ENCODE results near the gene MMP21. TPM values are rescaled to one million over a fixed set of nuclear protein-coding genes. Genes with fewer than 3 reads are reported as not detected.

MMP21 gene
- total RNA-seq, 2 donors from 2014 or later = 0.34 to 0.38 TPM

DNA sequence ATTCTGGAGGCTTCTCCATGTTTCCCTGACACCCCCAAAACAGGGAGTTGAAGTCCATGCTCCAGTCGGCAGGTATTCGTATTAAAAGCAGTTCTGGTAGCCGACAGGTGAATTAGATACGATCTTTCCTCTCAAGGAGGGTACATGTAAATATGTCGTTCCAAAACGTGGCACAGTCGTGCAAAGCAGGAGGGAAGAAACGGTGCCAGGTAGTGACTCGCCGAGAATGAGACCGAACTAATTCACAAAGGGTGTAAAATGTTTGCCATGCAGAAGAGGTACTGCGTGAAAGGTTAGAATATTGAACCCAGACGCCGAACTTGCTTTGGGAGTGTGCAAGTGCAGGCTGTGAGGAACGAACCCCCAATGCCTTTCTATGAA is 55.6 kb downstream of the MMP21 start:
- intact Hi-C loops (cut with DNase I) = no loop called here
- DNase-seq = no peak
- no peak for ATAC-seq

DNA sequence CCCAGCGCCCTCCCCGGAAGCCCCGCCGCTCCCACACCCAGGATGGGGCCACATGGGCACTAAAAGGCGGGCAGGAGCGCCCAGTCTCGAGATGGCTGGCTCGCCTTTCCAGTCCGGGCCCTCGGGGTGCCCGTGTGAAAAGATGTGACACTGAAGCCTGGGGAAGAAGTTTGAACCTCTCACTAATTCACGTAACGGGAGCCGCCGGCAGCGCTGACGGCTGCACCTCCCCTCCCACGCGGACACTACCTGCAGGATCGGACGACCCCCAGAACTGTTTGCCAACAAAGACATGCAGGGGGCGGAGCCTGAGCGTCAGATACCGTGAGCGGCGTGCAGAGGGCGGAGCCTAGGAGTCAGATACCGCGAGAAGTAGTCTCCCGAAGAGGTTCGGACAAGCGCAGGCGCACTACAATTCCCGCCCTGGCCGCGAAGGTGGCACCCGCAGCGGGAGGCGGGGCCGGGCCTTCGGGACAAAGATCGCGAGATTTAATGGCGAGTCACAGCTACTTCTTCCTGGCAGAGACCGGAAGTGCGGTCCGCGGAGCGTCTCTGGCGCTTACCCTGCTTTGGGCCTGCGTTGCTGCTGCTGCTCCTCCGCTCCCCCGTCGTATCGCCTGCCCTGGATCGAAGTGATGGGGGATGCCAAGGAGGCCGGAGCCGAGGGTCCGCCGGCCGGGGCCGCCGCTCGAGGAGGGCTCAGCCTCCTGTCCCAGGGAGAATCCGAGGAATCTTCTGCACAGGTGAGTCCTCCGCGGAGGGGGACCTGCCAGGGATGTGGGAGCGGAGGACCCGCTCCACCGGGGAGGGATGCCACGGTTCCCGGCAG is 56.2 kb downstream of the MMP21 start, which contains the start of gene EDRF1:
Gene EDRF1, plus strand, starts transcription at position 537 of the 829 bp plus-strand sequence. Its CDS starts 99 bp downstream, at position 636.
- ATAC-seq = peak; percentile 99 to 100
- peak; percentile 98 for DNase-seq
- intact Hi-C loops (cut with DNase I) = no loop called here

Small RNA genes lying within 50 kb of the gene (microRNA-seq; reads per million reads assigned to microRNA genes)
- 1.0 to 1.6 reads per million in 2 donors for gene MIR4484

Other genes with a start within 250 kb of the MMP21 start
- not detected for gene TEX36, start 92.7 kb downstream of the MMP21 start, total RNA-seq
- gene EDRF1, start 56.1 kb downstream of the MMP21 start, total RNA-seq = 10 to 100 TPM; 11.7 to 12.7 TPM
- 10 to 100 TPM; 59.5 to 68.5 TPM for gene UROS, start 47.4 kb upstream of the MMP21 start, total RNA-seq
- gene BCCIP, start 47.7 kb upstream of the MMP21 start, total RNA-seq = 10 to 100 TPM; 34.8 to 51.1 TPM
- 10 to 100 TPM; 37.1 to 39.7 TPM for gene DHX32, start 105.5 kb upstream of the MMP21 start, total RNA-seq
- under 1 TPM; 0.81 to 0.88 TPM for gene FANK1, start 120.7 kb upstream of the MMP21 start, total RNA-seq

Measured in left cardiac atrium (tissue), 4 donors.